Glomerular endothelial cell (primary cell): Measurements from ENCODE around the gene GNA12. TPM values are rescaled to one million over a fixed set of nuclear protein-coding genes. Genes with fewer than 3 reads are reported as not detected.

Experiments
- DNase-seq: peaks from one replicate; pipeline ENCODE4 v3.0.0-alpha.2; 2011; ENCODE audit warnings: low read depth, low spot score; ENCODE audit errors: extremely low read depth
- total RNA-seq: library from RNA; depleted of rRNA; stranded (reverse); fragments of >200 nt; gene quantifications from 2 replicates; pipeline ENCODE4 v1.2.3, GENCODE V29; 2015

Gene GNA12
- total RNA-seq, 1 donor from 2014 or later, result 86.9 TPM

GRCh38 chr7:2819161-2819953, 24.8 kb downstream of the GNA12 start:
- no peak for DNase-seq

GRCh38 chr7:2818653-2819052, 25.5 kb downstream of the GNA12 start:
- no peak for DNase-seq

- DNase-seq, result no peak
These were observed 26.0 kb downstream of the GNA12 start for GRCh38 chr7:2818121-2818520.

- no peak for DNase-seq
These were observed 26.7 kb downstream of the GNA12 start for GRCh38 chr7:2817456-2817855.

GRCh38 chr7:2815875-2816245, 28.2 kb downstream of the GNA12 start:
- no peak for DNase-seq

GRCh38 chr7:2814946-2815874, 28.9 kb downstream of the GNA12 start:
- DNase-seq, result no peak

GRCh38 chr7:2814186-2814945, 29.7 kb downstream of the GNA12 start:
- DNase-seq, result no peak

DNA sequence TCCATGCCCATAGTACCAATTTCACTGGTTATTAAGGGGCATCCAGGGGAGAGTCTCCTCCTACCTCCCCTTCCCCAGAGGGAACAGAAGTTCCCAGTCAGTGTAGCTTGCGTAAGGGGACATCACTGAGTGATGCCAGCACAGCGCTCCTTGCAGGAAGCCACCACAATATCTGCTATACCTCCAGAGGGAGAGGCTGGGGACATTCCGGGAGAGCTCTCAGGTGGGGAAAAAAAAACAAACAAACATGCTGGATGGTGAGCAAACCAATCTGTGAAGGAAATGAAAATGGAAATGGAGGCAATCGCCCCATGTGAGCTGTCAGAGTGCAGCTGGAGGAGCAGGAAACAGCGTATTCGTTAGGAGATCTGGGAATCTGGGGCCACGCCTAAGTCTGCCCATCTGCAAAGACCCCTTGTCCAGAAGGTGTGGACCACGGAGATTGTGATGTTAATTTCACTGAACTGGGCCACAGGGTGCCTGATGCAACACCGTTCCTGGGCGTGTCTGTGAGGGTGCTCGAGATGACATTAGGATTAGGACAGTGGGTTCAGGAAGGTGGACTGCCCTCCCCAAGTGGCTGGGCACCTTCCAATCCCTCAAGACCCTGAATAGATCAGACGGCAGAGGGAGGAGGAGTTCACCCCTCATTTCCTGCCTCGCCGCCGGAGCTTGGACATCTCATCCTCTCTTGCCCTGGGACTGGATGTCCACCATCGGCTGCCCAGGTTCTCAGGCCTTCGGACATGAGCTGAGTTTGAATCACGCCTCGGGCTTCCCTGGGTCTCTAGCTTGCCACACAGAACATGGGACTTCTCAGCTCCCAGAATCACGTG, 30.5 kb downstream of the GNA12 start:
- no peak for DNase-seq

- DNase-seq, result no peak
These were observed 31.3 kb downstream of the GNA12 start for GRCh38 chr7:2812831-2813230.

DNA sequence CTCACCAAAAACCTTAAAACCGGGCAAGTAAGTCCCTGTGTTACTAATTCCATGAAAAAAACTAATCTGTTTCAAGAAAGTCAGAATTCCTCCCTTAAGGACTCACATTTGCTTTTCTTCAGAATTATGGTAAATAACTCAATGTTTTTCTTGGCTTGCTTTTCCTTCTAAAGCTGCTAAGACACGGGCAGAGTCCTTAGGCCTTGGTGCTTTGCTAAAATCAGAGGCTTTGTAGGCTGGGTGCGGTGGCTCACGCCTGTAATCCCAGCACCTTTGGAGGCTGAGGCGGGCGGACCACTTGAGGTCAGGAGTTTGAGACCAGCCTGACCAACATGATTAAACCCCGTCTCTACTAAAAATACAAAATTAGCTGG, 32.0 kb downstream of the GNA12 start:
- no peak for DNase-seq

GRCh38 chr7:2811476-2812113, 32.5 kb downstream of the GNA12 start:
- no peak for DNase-seq

- no peak for DNase-seq
These were observed 33.3 kb downstream of the GNA12 start for GRCh38 chr7:2810682-2811415.

- no peak for DNase-seq
These were observed 34.0 kb downstream of the GNA12 start for GRCh38 chr7:2809903-2810625.

GRCh38 chr7:2808891-2809665, 35.0 kb downstream of the GNA12 start:
- no peak for DNase-seq

DNA sequence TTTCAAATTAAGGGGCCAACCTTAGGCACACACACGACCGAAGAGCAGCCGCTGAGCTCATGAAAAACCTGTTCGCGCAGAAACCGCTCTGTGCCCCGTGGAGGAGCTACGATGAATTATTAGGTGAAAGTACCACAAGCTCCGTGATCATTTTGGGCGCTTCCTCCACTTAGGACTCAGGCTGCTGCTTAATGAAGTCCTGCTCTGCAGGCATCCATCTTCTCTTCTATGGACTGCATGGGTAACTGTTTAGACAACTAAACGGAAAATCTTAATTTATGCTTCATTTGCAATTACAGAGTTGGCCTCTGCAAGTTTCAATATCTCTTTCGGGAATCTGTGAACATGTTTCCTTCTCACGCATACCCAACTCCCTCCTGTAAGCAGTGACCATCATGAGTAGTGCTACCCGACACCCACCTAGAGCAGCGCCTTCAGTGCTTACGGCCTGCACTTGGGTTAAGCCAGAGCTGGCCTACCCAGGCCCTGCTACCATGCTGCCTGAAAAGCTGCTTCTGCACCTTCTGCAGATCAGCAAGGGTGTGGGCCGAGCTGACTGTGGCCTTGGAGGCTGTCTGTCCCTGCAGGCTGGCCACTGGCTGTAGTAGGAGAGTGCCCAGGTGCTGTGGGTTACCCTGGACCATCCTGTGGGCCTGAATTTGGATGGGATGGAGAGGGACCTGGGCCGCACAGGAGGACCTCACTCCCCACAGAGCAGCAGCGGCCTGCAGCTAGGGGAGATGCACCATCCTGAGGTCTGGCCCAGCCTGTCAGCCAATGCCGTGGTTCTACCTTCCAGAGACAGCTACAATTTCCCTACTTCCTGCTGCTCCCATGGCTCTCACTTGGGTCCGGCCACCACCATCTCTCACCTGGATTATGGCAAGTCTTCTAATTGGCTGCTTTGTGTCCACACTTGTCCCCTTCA, 36.0 kb downstream of the GNA12 start:
- no peak for DNase-seq

GRCh38 chr7:2807460-2807844, 36.7 kb downstream of the GNA12 start:
- no peak for DNase-seq

GRCh38 chr7:2806571-2806970, 37.5 kb downstream of the GNA12 start:
- DNase-seq, result no peak
